HG03139 (cell line): Measurements from ENCODE around the gene CFAP43.
A peak's percentile ranks its signal among the peaks of the same experiment; 100 is the strongest.
"Not testable (repeated sequence)": the region's sequence is repeated elsewhere in the genome, so short reads cannot be mapped to it uniquely, and the experiment has no call there.

ENCODE experiments used
- ATAC-seq: cut with Tn5 transposase; IDR thresholded peaks from one replicate; pipeline ENCODE4 v1.9.1; 2021; ENCODE audit not compliant: unreplicated experiment

The CFAP43 gene

DNA sequence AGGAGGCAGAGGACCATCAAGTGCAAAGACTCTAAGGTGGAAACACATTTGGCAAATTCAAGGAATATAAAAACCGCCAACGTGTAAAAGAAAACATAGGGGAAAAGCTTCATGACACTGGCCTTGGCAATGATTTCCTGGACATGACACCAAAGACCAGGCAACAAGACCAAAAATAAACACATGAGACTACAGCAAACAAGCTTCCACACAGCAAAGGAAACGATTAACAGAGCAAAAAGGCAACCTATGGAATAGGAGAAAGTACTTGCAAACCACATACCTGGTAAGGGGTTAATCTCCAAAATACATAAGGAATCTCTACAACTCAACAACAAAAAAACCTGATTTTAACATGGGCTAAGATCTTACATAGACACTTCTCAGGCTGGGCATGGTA, 26.0 kb upstream of the CFAP43 start:
- no peak for ATAC-seq

DNA sequence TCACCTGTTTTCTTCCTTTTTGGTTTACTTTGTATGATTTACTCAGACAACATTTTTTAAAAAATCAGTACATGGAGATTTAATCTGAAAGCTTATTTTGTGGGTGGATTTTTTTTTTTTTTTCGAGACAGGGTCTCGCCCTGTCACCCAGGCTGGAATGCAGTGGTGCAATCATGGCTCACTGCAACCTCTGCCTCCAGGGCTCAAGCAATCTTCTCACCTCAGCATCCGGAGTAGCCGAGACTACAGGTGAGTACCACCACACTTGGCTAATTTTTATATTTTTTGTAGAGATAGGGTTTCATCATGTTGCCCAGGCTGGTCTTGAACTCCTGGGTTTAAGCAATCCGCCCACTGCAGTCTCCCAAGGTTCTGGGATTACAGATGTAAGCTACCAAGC, 25.1 kb upstream of the CFAP43 start:
- ATAC-seq, result no peak

DNA sequence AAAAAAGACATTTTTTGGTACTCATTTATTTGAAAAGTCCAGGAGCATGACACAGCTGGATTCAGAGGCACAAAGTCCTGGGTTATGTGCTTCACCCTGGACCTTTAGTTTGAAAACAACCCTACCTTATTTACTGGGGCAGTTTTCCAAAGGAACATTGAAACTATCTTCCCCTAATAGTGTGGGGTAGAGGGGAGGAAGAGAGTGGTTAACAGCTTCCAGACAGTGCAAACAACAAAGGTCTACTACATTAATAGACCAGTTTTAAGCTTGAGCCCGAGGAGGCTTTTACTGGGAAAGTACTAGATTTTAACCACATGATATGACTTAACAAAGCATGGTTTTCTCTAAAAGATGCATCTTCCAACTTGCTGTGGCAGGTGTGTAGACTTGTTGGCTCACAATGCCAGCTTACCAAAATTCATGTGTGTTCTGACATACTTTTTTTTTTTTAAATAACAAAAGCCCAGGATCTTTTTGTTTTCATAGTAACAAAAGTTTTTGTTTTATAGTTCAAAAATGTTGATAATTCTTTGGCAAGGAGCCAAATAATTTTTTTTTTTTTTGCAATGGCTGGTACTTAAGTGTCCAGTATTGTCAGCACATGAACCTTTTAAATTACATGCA, 24.3 kb upstream of the CFAP43 start:
- no peak for ATAC-seq

DNA sequence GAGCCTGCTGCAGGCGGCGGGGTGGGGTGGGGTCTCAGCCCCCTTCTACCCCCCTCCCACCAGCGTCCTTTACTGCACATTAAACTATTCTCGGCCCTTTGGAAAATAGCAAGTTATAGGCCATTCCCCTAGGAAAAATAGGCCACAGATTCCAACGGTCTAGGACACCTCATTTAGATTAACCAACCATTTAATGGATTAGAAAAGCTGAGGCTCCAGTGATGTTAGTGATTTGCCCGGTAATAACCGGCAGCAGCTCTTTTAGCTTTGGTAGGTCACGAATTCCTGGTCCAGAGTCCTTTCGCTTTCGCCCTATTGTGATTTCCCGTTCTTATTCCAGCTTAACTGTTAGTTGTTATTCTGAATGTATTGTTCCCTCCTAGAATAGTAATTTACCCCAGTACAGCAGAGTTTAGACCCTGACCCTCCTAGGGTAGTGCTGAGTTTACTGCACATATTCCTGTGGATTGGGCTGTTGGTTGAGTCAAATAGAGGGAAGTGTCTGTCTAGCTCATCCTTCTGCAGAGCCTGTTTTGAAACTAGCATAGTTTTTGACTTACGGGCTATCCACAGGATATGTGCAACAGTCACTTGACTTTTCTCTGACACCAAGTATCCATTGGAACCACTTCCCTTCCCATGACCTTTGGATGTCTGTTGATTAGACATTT, 23.3 kb upstream of the CFAP43 start:
- ATAC-seq, result peak; percentile 43

DNA sequence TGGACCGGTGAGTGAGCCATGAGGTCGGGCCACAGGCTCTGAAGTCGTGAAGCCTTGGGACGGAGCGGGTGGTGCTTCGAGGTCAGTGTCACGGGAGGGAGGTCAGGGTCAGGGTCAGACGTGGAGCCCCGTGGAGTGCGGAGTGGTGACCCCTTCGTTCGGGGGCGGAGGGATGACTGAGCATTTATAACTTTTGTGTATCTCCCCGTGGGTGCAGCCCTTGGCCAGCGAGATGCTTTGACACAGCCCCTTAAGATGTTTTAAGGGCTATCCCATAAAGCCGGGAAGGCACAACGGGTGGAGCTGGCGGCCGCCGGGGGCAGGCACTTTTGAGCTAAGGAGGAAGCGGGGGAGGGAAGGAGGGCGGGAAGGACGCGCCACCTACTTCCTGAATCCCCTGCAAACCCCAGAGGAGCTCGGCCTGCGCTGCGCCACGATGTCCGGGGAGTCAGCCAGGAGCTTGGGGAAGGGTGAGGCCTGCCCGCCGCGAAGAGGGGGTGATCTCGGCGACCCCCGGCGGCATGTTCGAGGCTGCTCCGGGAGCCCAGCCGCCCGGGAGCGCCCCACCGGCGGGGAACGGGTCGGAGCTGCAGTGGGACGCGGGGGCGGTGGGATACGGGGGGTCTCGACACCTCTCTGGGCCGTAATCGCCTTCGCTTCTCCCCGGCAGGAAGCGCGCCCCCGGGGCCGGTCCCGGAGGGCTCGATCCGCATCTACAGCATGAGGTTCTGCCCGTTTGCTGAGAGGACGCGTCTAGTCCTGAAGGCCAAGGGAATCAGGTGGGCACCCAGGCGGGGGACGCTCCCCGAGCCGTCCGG, 22.5 kb upstream of the CFAP43 start, which contains the start of gene GSTO1:
TSS of gene GSTO1 (plus strand) at position 400 of the 818 bp plus-strand sequence. CDS start at position 437, 37 bp downstream.
- ATAC-seq, result peak; percentile 79

DNA sequence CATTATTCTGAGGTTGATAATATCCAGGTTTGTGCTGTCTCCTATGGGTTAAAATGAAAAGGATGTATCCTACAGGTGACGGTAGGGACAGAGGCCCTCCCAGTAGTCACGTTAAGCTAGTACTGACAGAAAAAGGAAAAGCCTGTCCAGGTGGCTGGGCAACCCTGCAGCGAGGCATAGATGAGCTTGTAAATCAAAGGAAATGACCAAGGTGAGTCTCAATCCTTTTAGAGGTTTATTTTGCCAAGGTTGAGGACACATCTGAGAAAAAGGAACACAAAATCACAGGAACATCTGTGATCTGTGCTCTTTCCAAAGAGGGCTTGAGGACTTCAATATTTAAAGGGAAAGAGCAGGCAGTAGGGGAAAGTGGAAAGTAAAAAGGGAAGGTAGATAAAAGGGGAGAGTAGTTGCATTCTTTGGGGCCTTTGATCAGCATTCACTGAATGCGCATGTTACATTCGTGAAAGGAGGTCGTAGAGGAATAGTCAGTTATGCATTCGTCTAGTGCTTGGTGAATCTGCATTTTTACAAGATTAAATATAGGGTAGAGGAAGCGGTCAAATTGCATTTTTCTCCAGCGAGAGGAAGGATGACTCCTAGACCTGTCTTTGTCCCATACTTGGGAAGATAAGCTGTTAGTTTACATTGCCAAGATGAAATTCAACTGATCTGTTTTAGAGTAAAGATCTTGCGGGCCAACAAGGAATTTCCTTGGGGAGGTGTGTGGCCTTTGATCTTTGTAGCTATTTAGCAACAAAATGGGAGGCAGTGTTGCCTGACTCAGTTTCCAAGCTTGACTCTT, 21.6 kb upstream of the CFAP43 start:
- no peak for ATAC-seq

DNA sequence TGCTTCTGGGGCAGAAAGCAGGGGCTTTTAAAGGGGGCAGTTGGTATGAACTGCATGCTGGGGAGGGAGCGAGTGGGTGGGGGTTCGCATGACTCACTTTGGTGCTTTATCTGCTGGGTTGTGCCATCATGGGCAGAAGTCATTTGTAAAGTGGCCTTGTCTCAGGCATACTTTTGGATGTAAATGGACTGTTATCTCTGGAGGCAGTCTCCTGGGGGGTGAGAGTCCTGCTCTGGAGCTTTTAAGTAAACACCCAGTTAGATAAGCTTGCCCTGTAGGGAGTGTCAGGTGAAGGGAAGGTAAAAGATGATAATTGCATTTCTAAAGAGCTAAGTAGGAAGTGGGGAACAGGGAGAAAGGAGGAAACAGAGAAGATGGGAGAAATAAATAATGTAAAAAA, 20.9 kb upstream of the CFAP43 start:
- ATAC-seq, result no peak

DNA sequence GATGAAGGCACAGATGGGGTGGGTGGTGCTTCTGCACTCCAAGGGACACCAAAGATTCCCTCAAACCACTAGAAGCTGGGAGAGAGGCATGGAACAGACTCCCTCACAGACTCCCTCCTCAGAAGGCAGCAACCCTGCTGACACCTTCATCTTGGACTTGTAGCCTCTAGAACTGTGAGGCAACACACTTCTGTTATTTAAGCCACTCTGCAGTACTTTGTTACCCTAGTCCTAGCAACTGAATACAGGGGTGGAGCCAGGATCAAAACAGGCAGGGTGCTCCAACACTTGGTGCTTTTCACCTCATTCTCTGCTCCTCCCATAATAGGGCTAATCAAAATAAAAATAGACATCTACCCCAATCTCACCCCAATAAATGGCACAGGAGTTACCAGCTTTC, 20.2 kb upstream of the CFAP43 start:
- no peak for ATAC-seq

DNA sequence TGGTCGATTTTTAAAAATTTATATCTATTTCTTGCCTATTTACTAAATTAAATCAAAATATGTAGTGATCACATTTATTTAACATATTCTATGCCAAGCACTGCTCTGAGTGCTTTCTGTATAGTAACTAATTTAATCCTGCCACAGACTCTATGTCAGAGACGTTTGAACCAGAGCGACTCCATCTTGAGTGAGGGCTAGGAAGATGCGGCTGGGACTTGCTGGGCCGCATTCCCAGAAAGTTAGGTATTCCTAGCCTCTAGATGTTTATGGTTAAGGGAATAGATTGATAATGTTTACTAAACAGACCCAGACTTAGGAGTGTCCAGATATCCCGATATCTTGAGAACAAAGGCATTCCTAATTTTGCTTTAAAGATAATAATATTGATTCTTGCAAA, 19.3 kb upstream of the CFAP43 start:
- no peak for ATAC-seq

DNA sequence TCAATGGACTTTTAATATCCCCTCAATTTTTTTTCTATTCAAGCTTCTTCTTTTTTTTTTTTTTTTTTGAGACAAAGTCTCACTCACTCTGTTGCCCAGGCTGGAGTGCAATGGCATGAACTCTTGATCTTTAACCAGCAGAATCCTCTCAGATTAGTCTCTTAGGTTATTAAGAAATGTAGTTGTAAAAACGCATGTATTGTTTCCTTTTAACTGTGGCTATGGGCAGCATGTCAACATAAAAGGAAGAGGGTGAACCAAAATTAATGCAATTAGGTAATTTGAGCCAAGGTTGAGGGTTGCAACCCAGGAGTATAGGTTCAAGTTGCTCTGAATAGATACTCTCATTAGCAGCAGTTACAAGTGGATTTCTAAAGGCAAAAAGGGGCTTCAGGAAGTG, 18.2 kb upstream of the CFAP43 start:
- no peak for ATAC-seq

DNA sequence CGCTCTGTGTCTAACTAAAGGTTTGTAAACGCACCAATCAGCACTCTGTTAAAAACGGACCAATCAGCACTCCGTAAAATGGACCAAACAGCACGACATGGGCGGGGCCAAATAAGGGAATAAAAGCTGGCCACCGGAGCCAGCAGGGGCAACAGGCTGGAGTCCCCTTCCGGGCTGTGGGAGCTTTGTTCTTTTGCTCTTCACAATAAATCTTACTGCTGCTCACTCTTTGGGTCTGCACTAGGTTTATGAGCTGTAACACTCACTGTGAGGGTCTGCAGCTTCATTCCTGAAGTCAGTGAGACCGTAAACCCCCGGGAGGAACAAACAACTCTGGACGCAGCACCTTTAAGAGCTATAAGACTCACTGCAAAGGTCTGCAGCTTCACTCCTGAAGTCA, 16.8 kb upstream of the CFAP43 start:
- ATAC-seq, result not testable (repeated sequence)

DNA sequence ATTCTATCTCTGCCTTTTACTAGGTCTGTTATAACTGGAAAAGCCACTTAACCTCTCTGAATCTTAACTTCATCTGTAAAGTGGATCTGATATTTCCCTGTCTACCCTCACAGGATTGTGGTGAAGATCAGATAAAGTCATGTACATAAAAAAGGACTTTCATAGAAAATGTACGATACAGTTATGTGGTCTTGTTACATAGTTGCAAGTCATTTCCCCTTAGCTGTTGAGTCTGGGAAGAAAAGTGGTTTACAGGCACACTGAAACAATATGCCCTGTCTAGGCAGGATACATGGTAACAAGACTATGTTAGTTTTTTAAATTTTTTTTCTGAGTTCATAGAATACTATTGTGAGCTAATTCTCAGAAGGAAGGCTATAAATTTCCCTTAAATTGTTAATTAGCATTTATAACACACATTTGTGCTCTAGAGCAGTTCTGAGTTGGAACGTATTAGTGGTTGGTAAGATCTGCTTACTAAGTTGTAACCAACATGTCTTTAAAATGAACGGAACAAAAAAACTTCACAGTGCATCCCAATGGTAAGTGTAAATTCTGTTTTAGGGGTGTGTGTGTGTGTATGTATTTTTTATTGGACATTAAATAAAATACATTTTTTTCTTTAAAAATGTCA, 15.5 kb upstream of the CFAP43 start:
- no peak for ATAC-seq

DNA sequence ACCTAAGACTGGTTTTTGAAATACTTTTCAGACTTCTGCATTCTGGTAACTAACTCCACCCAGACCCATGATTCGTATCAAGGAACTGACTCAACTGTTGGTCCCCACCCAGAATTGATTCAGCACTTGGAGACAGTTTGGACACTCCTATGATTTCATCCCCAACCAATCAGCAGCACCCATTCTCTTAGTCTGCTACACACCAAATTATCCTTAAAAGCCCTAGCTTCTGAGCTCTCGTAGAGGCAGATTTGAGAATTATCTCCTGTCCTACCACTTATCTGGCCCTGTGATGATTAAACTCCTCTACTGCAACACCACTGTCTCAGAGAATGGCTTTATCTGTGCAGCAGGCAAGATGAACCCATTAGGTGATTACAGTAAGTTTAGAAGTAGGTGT, 14.8 kb upstream of the CFAP43 start:
- ATAC-seq, result no peak

DNA sequence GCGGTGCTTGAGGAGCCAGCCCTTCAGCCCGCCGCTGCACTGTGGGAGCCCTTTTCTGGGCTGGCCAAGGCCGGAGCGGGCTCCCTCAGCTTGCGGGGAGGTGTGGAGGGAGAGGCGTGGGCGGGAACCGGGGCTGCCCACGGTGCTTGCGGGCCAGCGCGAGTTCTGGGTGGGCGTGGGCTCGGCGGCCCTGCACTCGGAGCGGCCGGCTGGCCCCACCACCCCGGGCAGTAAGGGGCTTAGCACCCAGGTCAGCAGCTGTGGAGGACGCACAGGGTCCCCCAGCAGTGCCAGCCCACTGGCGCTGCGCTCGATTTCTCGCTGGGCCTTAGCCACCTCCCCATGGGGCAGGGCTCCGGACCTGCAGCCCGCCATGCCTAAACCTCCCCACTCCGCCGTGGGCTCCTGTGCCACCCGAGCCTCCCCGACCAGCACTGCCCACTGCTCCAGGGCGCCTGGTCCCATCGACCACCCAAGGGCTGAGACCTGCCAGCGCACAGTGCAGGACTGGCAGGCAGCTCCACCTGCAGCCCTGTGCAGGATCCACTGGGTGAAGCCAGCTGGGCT, 13.0 kb upstream of the CFAP43 start:
- no peak for ATAC-seq

DNA sequence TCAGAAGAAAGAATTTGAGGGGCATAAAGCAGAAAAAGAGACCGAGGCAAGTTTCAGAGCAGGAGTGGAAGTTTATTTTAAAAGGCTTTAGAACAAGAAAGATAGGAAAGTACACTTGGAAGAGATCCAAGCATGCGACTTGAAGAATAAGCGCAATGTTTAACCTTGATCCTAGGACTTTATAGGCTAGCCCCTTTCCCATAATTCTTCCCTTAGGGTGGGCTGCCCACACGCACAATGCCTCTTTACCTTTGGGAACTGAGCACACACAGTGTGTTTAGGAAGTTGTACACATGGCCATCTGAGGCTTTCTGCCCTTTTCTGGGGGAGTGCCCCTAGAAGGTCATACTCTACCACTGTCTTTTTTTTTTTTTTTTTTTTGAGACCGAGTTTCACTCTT, 11.3 kb upstream of the CFAP43 start:
- no peak for ATAC-seq

DNA sequence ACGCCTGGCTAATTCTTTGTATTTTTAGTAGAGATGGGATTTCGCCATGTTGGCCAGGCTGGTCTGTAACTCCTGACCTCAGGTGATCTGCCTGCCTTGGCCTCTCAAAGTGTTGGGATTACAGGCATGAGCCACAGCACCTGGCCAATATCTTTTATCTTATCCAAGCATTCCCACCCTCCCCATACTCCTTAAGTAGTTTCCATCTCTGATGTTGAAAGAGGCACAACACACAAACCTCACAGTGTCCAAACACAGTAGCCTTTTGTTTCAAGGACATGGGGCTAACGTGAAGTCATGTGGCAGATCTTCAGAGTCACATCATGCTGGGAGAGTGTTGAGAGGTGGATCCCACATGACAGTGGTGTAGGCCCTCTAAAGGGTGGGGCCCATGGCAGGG, 10.8 kb upstream of the CFAP43 start:
- not testable (repeated sequence) for ATAC-seq

DNA sequence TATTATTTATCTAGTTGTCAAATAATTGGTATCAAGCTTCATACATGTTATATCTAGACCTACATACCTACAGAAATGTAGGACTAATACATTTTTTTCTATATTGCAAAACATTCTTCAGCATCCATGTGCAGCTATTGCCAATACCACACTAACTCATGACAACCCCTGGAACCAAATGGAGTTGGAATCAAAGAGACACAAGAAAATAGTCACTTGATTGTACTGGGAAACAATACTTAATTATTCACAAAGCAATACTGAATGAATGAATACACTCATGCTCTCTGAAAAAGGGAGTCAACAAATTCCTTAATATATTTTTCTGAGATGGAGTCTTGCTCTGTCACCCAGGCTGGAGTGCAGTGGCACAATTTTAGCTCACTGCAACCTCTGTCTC, 10.4 kb upstream of the CFAP43 start:
- ATAC-seq, result no peak

DNA sequence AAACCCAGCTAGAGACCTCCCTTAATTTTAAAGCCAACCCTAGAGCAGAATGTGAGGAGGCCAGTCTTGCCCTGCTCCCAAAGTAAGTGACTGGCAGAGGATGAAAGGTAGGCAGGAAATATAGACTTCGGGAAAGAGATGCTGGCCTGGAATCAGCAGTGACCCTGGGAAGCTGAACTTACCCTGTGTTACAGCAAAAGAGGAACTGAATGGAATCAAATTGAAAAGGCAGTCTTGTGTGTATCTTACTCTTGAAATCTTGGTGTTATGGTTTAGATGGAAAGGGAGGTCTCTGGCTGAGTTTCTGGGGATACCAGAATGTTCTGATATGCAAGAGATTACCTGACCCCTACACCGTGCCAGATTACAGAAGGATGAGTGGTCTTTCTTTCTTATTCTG, 7.9 kb upstream of the CFAP43 start:
- no peak for ATAC-seq

DNA sequence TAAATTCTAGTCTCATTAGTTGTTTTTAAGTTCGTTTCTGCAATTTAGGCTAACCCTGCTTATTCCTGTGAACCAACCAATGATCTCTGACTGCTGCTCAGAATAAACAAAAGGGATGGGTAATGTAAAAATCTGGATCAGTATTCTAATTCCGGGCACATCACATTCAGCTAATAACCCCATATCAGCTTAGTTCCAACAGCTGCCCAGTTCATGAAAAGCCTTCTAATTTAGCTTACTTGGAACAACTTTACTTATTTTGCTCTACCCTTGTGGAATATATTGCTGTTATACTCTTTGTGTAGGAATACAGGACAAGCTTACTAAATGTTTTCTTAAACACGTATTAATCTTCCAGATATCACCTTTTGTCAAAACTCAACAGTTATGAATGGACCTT, 3.6 kb upstream of the CFAP43 start:
- no peak for ATAC-seq

DNA sequence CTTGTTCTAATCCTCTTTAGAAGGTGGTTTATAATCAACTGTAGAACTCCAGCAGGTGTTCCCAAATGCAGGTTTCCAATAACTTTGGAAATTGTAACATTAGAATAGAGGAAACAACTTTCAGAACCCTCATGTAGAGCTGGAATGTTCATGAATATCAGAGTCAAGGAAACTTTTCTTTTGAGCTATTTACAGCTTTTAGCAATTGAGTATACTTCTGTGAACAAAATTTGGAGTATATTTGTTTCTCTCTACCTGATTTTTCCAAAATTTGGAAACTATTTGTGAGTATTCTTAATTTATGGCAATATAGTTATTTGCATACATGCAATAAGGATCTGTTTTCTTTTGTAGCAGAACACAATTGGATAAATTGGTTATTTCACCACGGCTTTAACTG, 2.8 kb upstream of the CFAP43 start:
- ATAC-seq, result no peak
